HepG2 (cell line): ENCODE data around the gene TMEM120A. TPM values are rescaled to one million over a fixed set of nuclear protein-coding genes. Genes with fewer than 3 reads are reported as not detected.

ENCODE experiments used
- DMAP1 ChIP-seq: IDR thresholded peaks from 2 replicates; pipeline ENCODE4 v1.6.1; 2016
- FOXJ3 ChIP-seq: sonication (generic); formaldehyde crosslinking; IDR thresholded peaks from 2 replicates; pipeline ENCODE4 v1.4.0; 2020; ENCODE audit warnings: missing genetic modification reagents, mild to moderate bottlenecking, borderline replicate concordance
- GABPA ChIP-seq, 2 experiments: IDR thresholded peaks; 2 replicates each; pipeline ENCODE4 v1.6.1; 2011 to 2016; ENCODE audit warnings: low read depth in 2 of 2, low read length in 1 of 2, missing biosample characterization in 1 of 2, missing genetic modification characterization in 1 of 2
- KLF15 ChIP-seq: sonication (generic); formaldehyde crosslinking; IDR thresholded peaks from 2 replicates; pipeline ENCODE4 v1.8.1; 2023; ENCODE audit warnings: borderline replicate concordance, mild to moderate bottlenecking, inconsistent platforms, missing genetic modification reagents, mixed read lengths
- MAZ ChIP-seq, 2 experiments: sonication (generic) in 1 of 2; formaldehyde crosslinking in 1 of 2; IDR thresholded peaks; 2 replicates each; pipeline versions ENCODE4 v1.5.0 to v1.6.1; 2012 to 2020; ENCODE audit warnings: low read depth in 2 of 2, mild to moderate bottlenecking in 2 of 2, borderline replicate concordance in 1 of 2, improper control_type of control experiment in 1 of 2, low read length in 1 of 2, missing genetic modification reagents in 1 of 2, moderate library complexity in 1 of 2
- SATB2 ChIP-seq: sonication (generic); formaldehyde crosslinking; IDR thresholded peaks from 2 replicates; pipeline ENCODE4 v1.5.0; 2020; ENCODE audit warnings: missing genetic modification reagents
- SIX4 ChIP-seq: sonication (generic); formaldehyde crosslinking; IDR thresholded peaks from 2 replicates; pipeline ENCODE4 v1.4.0; 2020; ENCODE audit warnings: missing genetic modification reagents
- SRSF9 ChIP-seq: fragments of 200-400 bp; formaldehyde crosslinking; IDR thresholded peaks from 2 replicates; pipeline ENCODE4 v1.6.1; 2018; ENCODE audit warnings: borderline replicate concordance, mild to moderate bottlenecking, low read depth, low read length; ENCODE audit not compliant: insufficient read depth, poor library complexity, severe bottlenecking
- TARDBP ChIP-seq: sonication (generic); formaldehyde crosslinking; IDR thresholded peaks from 2 replicates; pipeline ENCODE4 v1.8.0; 2022; ENCODE audit warnings: mild to moderate bottlenecking, missing genetic modification reagents
- TEAD3 ChIP-seq: optimal IDR thresholded peaks from 2 replicates; pipeline ENCODE3; 2016; ENCODE audit warnings: borderline replicate concordance
- USF2 ChIP-seq, 2 experiments: sonication (generic) in 1 of 2; formaldehyde crosslinking in 1 of 2; IDR thresholded peaks; 2 replicates each; pipeline versions ENCODE4 v1.5.1 to v1.6.1; 2011 to 2020; ENCODE audit warnings: borderline replicate concordance in 1 of 2, low read depth in 1 of 2, low read length in 1 of 2, mild to moderate bottlenecking in 1 of 2, missing genetic modification reagents in 1 of 2, moderate library complexity in 1 of 2
- ZHX2 ChIP-seq, 2 experiments: sonication (generic) in 1 of 2; formaldehyde crosslinking in 1 of 2; IDR thresholded peaks; 2 replicates each; pipeline versions ENCODE4 v1.6.1 to v1.9.0; 2014 to 2022; ENCODE audit warnings: antibody characterized with exemption in 1 of 2, borderline replicate concordance in 1 of 2, inconsistent platforms in 1 of 2, low read depth in 1 of 2, missing genetic modification reagents in 1 of 2
- ZNF256 ChIP-seq: sonication (generic); formaldehyde crosslinking; conservative IDR thresholded peaks from 2 replicates; pipeline ENCODE4 v1.4.0; 2020; ENCODE audit warnings: missing genetic modification reagents
- ZNF33B ChIP-seq: sonication (generic); formaldehyde crosslinking; IDR thresholded peaks from 2 replicates; pipeline ENCODE4 v1.5.1; 2020; ENCODE audit warnings: mild to moderate bottlenecking, missing genetic modification reagents
- ZNF703 ChIP-seq: sonication (generic); formaldehyde crosslinking; IDR thresholded peaks from 2 replicates; pipeline ENCODE4 v1.5.1; 2020; ENCODE audit warnings: missing genetic modification reagents, mild to moderate bottlenecking, moderate library complexity, borderline replicate concordance
- polyA plus RNA-seq, 8 experiments: library from polyadenylated mRNA; depleted of rRNA in 3 of 8; stranded (reverse) in 7 of 8; unstranded in 1 of 8; fragments of >200 nt; fragmentation: Illumina TruSeq in 4 of 8; extraction: Trizol in 4 of 8; gene quantifications; 2 replicates each; pipeline versions ENCODE4 v1.2.1 to v1.2.3, GENCODE V29; 2011 to 2016; ENCODE audit warnings: low read depth in 4 of 8, missing spikeins in 1 of 8, mixed read lengths in 1 of 8; ENCODE audit not compliant: insufficient read depth in 1 of 8
- total RNA-seq, 5 experiments: library from RNA; depleted of rRNA; stranded (reverse); fragments of >200 nt; fragmentation: Illumina TruSeq; extraction: Trizol; gene quantifications; 2 replicates each; pipeline ENCODE4 v1.2.3, GENCODE V29; 2016; ENCODE audit warnings: low read depth in 1 of 5
- TF ChIP-seq, protein P1 (sequence below): IDR thresholded peaks from 2 replicates; pipeline ENCODE4 v1.6.1; 2016; ENCODE audit warnings: low read depth

TMEM120A gene
- total and polyA plus RNA-seq, 2 of the 13 experiments (the other 11 are each of a cell fraction or from before 2014, with no cell fraction given) = 40.3 to 102 TPM

GRCh38 chr7:75962607-75963380 lies 31.6 kb downstream of the TMEM120A start (continued):
- TF ChIP-seq, protein P1, sequence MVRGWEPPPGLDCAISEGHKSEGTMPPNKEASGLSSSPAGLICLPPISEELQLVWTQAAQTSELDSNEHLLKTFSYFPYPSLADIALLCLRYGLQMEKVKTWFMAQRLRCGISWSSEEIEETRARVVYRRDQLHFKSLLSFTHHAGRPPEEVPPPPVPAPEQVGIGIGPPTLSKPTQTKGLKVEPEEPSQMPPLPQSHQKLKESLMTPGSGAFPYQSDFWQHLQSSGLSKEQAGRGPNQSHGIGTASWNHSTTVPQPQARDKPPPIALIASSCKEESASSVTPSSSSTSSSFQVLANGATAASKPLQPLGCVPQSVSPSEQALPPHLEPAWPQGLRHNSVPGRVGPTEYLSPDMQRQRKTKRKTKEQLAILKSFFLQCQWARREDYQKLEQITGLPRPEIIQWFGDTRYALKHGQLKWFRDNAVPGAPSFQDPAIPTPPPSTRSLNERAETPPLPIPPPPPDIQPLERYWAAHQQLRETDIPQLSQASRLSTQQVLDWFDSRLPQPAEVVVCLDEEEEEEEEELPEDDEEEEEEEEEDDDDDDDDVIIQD (CRISPR knock-in tag) = 0 out of 2 replicates have a peak, but pooled peaks have one; percentile 21
- TF ChIP-seq USF2 (IDR thresholded peaks at IDR 0.05; ENCODE audit: low read depth, low read length) (peak; percentile 49; the same call in 1 of the 2 replicates), USF2 (CRISPR knock-in tag; IDR thresholded peaks at IDR 0.05; ENCODE audit: borderline replicate concordance) (peak; percentile 93; the same call in 1 of the 2 replicates), DMAP1 (peak; percentile 36; the same call in 1 of the 2 replicates), TARDBP (CRISPR knock-in tag) (peak; percentile 83), FOXJ3 (peak; percentile 72; the same call in 1 of the 2 replicates), TEAD3 (CRISPR knock-in tag) (peak; percentile 8), SIX4 (CRISPR knock-in tag) (0 out of 2 replicates have a peak, but pooled peaks have one; percentile 26), ZNF33B (CRISPR knock-in tag) (no peak), SRSF9 (no peak), GABPA (IDR thresholded peaks at IDR 0.05; ENCODE audit: low read depth, low read length) (no peak), GABPA (CRISPR knock-in tag; IDR thresholded peaks at IDR 0.05; ENCODE audit: low read depth) (no peak), ZHX2 (IDR thresholded peaks at IDR 0.05; ENCODE audit: low read depth) (no peak), ZHX2 (CRISPR knock-in tag; IDR thresholded peaks at IDR 0.05; ENCODE audit: borderline replicate concordance) (no peak), MAZ (IDR thresholded peaks at IDR 0.05; ENCODE audit: borderline replicate concordance, low read depth, low read length) (no peak), MAZ (CRISPR knock-in tag; IDR thresholded peaks at IDR 0.05; ENCODE audit: low read depth) (no peak), ZNF703 (CRISPR knock-in tag) (no peak), ZNF256 (CRISPR knock-in tag) (no peak), KLF15 (CRISPR knock-in tag) (no peak), SATB2 (CRISPR knock-in tag) (no peak)
